HG03196 (cell line): Measurements from ENCODE around the gene FCF1.

Experiments used
- ATAC-seq: cut with Tn5 transposase; IDR thresholded peaks from one replicate; pipeline ENCODE4 v1.9.1; 2021; ENCODE audit not compliant: unreplicated experiment

FCF1 gene

DNA sequence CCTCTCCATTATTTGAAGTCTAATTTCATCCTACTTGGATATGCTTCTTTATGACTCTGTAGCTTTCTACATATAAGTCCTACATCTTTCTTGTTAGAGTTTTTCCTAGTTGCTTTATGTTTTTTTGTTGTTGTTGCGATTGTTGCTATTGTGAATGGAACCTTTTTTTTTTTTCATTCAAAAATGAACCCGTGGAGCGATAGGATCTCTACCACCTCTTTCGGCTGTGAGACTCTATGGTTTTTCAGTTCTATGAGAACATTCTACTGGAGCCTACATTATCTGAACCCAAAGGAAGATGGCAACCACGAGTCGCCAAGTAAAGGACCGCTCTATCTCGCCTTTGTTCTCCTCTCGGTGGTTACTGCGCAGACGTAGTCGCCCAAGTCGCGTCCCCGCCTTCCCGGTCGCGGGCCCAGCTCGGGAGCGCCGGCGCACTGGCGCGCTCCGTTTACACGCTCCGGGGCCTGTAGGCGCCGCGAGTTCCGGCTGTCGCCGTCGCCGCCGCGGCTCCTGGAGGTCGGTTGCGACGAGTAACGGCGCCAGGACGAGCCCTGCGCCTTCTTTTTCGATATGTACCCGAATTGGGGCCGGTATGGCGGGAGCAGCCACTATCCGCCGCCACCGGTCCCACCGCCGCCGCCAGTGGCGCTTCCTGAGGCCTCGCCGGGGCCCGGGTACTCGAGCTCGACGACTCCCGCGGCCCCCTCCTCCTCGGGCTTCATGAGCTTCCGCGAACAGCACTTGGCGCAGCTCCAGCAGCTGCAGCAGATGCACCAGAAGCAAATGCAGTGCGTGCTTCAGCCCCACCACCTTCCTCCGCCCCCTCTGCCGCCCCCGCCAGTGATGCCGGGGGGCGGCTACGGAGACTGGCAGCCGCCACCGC, 50.2 kb downstream of the FCF1 start, which contains the start of gene YLPM1:
Gene YLPM1 (plus strand): TSS at position 400 of the 886 bp plus-strand sequence. CDS start 174 bp downstream, at position 574.
- peak; percentile 90 for ATAC-seq

DNA sequence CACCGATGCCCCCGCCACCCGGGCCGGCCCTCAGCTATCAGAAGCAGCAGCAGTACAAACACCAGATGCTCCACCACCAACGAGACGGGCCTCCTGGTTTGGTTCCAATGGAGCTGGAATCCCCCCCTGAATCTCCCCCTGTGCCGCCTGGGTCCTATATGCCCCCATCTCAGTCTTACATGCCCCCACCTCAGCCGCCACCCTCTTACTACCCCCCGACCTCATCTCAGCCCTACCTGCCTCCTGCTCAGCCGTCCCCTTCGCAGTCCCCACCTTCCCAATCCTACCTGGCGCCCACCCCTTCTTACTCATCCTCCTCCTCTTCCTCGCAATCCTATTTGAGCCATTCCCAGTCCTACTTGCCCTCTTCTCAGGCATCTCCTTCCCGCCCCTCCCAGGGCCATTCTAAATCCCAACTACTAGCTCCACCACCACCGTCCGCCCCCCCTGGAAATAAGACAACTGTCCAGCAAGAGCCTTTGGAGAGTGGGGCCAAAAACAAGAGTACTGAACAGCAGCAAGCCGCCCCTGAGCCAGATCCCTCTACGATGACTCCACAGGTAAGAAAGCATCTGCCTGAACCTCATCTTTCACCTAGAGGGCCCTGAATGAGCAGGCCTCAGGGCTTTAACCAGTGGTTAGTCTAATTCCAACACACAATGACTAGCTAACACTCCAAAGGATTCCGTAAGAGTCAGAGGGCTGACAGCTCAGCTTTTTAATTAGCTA, 51.0 kb downstream of the FCF1 start:
- no peak for ATAC-seq

DNA sequence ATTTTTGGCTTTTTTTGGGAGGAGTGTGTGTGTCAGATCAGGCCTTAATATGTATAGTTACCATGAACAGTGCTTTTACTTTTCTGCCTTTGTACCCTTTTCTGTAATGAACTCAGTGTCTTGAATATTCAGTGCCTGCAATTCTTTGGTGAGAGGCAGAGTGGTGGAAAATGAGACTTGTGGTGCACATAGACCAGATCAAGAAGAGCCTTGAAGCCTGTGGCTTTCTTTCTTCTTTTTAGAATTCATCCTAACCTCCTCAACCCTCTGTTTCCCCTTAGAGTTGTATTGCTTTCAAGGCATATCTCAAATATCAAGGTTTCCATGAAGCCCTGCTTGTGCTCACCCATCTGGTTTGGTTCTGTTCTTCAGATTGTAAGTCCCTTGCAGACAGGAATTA, 52.8 kb downstream of the FCF1 start:
- no peak for ATAC-seq

GRCh38 chr14:74771399-74771798, 58.5 kb downstream of the FCF1 start:
- ATAC-seq = no peak

GRCh38 chr14:74784634-74785033, 71.7 kb downstream of the FCF1 start:
- no peak for ATAC-seq

- ATAC-seq = no peak
These were observed 72.2 kb downstream of the FCF1 start for GRCh38 chr14:74785056-74785613.

DNA sequence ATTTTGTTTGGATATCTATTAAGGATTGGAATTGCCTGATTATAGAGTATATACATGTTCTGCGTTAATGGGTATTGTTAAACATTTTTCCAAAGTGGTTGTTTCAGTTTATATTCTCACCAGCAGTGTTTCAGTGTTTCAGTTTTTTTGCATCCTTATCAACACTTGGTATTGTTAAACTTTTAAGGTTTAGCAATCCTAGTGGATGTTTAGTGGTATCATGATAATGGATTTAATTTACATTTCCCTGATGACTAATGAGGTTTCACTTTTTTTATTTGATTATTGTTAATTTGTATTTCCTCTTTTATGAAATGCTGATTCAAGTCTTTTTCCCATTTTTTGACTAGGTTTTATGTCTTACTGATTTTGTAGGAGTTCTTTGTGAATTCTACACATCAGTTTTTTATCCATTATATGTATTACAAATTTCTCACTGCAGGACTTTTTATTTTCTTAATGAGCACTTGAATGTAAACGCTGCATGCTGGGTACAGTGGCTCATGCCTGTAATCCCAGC, 73.9 kb downstream of the FCF1 start:
- no peak for ATAC-seq
